HG03439 (cell line): ENCODE data around the gene PADI3.

ENCODE experiments used
- ATAC-seq: cut with Tn5 transposase; IDR thresholded peaks from one replicate; pipeline ENCODE4 v1.9.1; 2021; ENCODE audit warnings: mild to moderate bottlenecking, moderate library complexity; ENCODE audit not compliant: unreplicated experiment

Gene PADI3

GRCh38 chr1:17214876-17215544, 33.9 kb upstream of the PADI3 start:
- no peak for ATAC-seq

GRCh38 chr1:17215545-17215890, 33.4 kb upstream of the PADI3 start:
- no peak for ATAC-seq

GRCh38 chr1:17216078-17216477, 32.8 kb upstream of the PADI3 start:
- ATAC-seq = no peak

- no peak for ATAC-seq
Measured at GRCh38 chr1:17217607-17218006, 31.3 kb upstream of the PADI3 start.

DNA sequence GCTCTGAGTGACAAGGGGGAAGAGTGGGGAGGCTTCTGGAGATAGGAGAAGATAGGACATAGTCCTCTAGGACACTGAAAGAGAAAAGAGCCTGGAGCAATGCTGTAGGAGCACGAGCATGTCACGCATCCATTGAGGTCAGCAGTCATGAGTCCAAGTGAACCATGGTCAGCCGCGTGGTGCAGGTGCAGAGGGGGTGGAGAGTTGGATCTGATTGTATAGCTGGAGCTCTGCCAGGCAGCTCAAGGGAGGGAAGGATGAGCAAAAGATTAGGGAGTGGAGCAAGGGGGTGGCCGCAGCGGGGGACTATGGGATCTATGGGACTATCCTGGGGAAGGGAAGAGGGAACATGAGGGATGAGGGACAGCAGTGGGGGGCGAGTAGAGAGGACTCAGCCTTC, 30.0 kb upstream of the PADI3 start:
- no peak for ATAC-seq

DNA sequence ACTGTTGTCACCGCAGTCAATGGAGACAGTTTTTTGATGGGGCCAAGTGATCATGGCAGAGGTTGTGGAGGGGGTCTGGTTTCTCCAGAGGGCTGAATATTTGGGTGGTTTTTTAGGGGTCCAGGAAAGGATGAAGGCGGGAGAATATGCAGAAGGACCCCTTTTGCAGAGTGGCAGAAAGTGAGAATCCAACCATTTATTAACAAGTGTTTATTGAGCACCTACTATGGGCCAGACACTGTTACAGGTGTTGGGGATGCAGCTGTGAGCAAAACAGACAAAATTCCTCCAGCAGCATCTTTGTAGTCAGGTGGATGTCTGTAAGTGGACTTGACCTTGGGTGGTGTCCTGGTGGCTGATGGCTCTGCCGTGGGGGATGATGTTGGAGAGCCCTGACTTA, 28.6 kb upstream of the PADI3 start:
- ATAC-seq = no peak

- no peak for ATAC-seq
Measured at GRCh38 chr1:17222557-17222956, 26.3 kb upstream of the PADI3 start.

- no peak for ATAC-seq
Measured at GRCh38 chr1:17224434-17224833, 24.5 kb upstream of the PADI3 start.

DNA sequence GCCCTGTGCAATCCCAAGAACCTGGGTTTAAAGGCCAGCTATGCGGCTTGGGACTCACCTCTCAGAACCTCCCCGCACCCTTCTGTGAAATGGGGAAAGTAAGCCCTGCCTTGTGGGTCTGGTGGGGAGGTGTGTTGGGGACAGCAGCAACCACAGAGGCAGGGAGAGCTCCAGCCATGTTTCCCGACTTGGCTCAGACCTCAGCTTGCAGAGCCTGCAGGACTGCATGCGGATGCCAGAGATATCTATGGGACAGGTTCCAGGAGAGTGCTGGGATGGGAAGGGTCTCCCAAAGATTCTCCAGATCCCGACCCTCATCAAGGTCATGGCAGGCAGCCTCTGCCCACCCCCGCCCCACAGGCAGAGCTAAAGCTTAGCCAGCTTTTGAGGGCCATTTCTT, 23.8 kb upstream of the PADI3 start:
- ATAC-seq = no peak

DNA sequence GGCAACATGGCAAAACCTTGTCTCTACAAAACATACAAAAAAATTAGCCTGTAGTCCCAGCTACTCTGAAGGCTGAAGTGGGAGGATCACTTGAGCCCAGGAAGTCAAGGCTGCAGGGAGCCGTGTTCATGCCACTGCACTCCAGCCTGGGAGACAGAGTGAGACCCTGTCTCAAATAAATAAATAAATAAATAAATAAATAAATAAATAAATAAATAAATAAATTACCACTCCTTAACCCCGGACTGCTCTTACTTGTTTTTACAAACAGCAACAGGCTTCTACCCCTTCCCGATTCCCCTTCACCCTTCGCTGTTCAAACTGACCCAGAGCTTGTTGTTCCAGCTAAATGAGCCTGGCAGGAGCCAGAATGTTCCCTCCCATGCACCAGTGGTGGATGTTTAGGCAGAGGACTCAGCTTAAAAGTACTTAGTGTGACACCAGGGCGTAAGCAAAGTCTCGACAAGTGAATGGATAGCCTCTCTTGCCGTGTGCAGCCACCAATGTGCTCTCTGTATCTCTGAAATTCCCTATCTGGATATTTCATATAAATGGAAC, 21.5 kb upstream of the PADI3 start:
- ATAC-seq = no peak

DNA sequence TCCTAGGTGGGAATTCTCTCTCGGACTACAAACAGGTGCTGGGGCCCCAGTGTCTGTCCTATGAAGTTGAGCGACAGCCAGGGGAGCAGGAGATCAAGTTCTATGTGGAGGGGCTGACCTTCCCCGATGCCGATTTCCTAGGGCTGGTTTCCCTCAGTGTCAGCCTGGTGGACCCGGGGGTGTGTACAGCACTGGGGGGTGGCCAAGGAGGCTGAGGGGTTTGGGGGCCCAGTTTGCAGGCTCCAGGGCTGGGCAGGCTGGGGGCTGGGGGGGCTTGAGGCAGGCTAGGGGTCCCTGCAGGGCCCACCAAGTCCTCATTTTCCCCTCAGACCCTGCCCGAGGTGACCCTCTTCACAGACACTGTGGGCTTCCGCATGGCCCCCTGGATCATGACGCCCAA, 20.3 kb upstream of the PADI3 start:
- ATAC-seq = no peak

DNA sequence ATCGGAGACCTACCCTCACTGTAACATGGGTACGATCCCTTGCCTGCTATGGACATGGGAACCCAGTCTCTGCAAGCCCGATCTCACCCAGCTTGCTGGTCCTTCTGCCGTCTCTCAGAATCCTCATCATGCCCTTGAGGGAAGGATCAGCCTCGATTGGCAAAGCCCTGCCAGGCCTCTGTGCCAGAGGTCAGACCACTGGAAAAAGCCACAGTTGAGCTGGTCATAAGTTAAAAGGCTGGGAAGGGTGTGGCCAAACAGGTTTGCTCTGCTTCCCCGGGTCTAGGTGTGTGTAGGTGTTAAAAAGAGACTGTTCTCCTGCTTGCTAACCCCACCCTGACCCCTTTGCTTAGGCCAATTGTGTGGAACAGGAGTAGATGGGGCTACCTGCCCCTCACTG, 19.5 kb upstream of the PADI3 start:
- no peak for ATAC-seq

GRCh38 chr1:17230106-17230505, 18.8 kb upstream of the PADI3 start:
- no peak for ATAC-seq

DNA sequence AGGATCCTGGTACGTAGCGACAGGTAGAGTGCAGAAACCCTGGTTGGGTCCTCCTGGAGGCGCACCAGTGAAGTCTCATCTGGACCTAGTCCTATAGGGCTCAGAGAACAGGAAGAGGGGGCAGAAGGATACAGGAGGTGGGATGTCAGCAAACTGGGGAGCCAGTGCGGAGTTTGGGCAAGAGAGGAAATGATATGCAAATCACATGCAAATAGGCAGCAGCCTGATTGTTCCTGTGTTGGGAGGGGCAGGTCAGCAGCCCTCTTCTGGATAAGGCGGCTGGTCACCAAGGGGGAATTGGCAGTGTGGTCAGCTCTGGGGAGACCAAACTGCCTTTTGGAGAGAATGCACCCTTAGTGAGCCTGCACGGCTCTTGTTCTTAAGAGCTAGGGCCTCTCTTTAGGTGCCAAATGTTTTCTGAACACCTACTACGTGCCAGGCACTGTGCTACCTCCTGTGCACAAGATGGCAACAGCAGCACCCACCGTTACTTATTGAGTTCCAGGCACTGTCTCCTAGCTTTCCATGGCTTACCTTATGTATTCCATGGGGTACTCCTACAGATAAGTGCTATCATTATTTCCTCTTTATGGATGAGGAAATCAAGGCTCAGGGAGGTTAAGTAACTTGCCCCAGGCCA, 18.1 kb upstream of the PADI3 start:
- no peak for ATAC-seq

- no peak for ATAC-seq
Measured at GRCh38 chr1:17232759-17233661, 15.9 kb upstream of the PADI3 start.

GRCh38 chr1:17233675-17234320, 15.1 kb upstream of the PADI3 start:
- no peak for ATAC-seq

GRCh38 chr1:17234405-17234804, 14.5 kb upstream of the PADI3 start:
- no peak for ATAC-seq

- no peak for ATAC-seq
Measured at GRCh38 chr1:17235135-17235885, 13.6 kb upstream of the PADI3 start.

GRCh38 chr1:17236779-17237560, 11.9 kb upstream of the PADI3 start:
- no peak for ATAC-seq

GRCh38 chr1:17237561-17237903, 11.4 kb upstream of the PADI3 start:
- no peak for ATAC-seq
